Small intestine (tissue), 7 donors: ENCODE results near the gene ETS2. TPM values are rescaled to one million over a fixed set of nuclear protein-coding genes. Genes with fewer than 3 reads are reported as not detected.

Experiments used
- DNase-seq, 2 donors: peaks; one replicate each; pipeline versions ENCODE4 v3.0.0 to v3.0.0-alpha.2; 2013
- FAIRE-seq: peaks from 2 replicates; lab custom pipeline; 2012; peaks lifted over from hg19 to GRCh38; lab: Jason Lieb, UNC
- H3K27ac ChIP-seq, 3 donors: one replicate each; pipeline ENCODE4 v1.5.1; 2013; ENCODE audit warnings: low read length in 2 of 3, mild to moderate bottlenecking in 2 of 3, control low read depth in 1 of 3, inconsistent platforms in 1 of 3, low read depth in 1 of 3, moderate library complexity in 1 of 3
- H3K27me3 ChIP-seq, 3 donors: one replicate each; pipeline ENCODE4 v1.6.1; 2013; ENCODE audit warnings: low read length in 3 of 3, inconsistent platforms in 1 of 3; ENCODE audit not compliant: control insufficient read depth in 3 of 3, insufficient read depth in 3 of 3
- H3K36me3 ChIP-seq, 3 donors: one replicate each; pipeline ENCODE4 v1.6.1; 2013; ENCODE audit warnings: low read length in 3 of 3, inconsistent platforms in 1 of 3, low read depth in 1 of 3, mild to moderate bottlenecking in 1 of 3, moderate library complexity in 1 of 3; ENCODE audit not compliant: control insufficient read depth in 3 of 3, insufficient read depth in 2 of 3
- H3K4me1 ChIP-seq, 3 donors: one replicate each; pipeline ENCODE4 v1.6.1; 2013; ENCODE audit warnings: low read length in 2 of 3, inconsistent platforms in 1 of 3, low read depth in 1 of 3, mild to moderate bottlenecking in 1 of 3, moderate library complexity in 1 of 3; ENCODE audit not compliant: control insufficient read depth in 3 of 3, insufficient read depth in 2 of 3
- H3K4me3 ChIP-seq, 3 donors: one replicate each; pipeline ENCODE4 v1.5.1; 2013; ENCODE audit warnings: low read length in 3 of 3, control low read depth in 1 of 3, inconsistent platforms in 1 of 3, low read depth in 1 of 3, mild to moderate bottlenecking in 1 of 3, moderate library complexity in 1 of 3
- H3K9me3 ChIP-seq, 2 donors: one replicate each; pipeline ENCODE4 v1.6.1; 2013; ENCODE audit warnings: low read depth in 1 of 2, low read length in 1 of 2; ENCODE audit not compliant: control insufficient read depth in 2 of 2, insufficient read depth in 1 of 2
- WGBS, 3 donors: extraction: QIAGEN DNeasy Blood & Tissue Kit; methylation state at CpG; one replicate each; pipeline ENCODE4 v1.1.7; 2013; 5-methylcytosine and 5-hydroxymethylcytosine counted together
- polyA plus RNA-seq, 4 donors: library from polyadenylated mRNA; stranded (reverse) in 3 of 4; unstranded in 1 of 4; fragments of 200-250 nt in 3 of 4; fragments of 120-200 nt in 1 of 4; gene quantifications; one replicate each; pipeline versions ENCODE4 v1.2.1 to v1.2.3, GENCODE V29; 2013
- donor health status: healthy with polysubstance abuse.
- donor health status: control.
- donor health status: control.
- donor health status: Bipolar disorder and iron deficiency.
- donor health status: healthy.

ETS2 gene
- polyA plus RNA-seq, 4 donors = 129 to 151 (median 135) TPM

- Histone ChIP-seq H3K9me3 (peaks cover 0 to 10% of the 10 kb centered on the region in 2 donors), H3K27me3 (no peaks in the 10 kb centered on the region), H3K36me3 (no peaks in the 10 kb centered on the region), H3K4me1 (peaks cover 0 to 34% (median 3%) of the 10 kb centered on the region in 3 donors), H3K4me3 (no peak overlapping the region), H3K27ac (no peak overlapping the region)
- FAIRE-seq (no peak), DNase-seq (no peak)
- 84 to 96% (median 85%) methylated on average over 6 of the region's 6 CpGs for WGBS, 3 donors
Observed at GRCh38 chr21:38765056-38765455, 40.7 kb upstream of the ETS2 start.

- H3K9me3 ChIP-seq = peaks cover 0 to 10% of the 10 kb centered on the region in 2 donors
- H3K4me3 ChIP-seq = peak overlapping the region; percentile 21 to 43 (median 35)
- H3K27ac ChIP-seq = peak overlapping the region; percentile 93 to 98 (median 97)
- DNase-seq = peak; percentile 92 to 93
- H3K27me3 ChIP-seq = no peaks in the 10 kb centered on the region
- H3K36me3 ChIP-seq = no peaks in the 10 kb centered on the region
- H3K4me1 ChIP-seq = peaks cover 0 to 39% (median 7%) of the 10 kb centered on the region in 3 donors
- WGBS, 3 donors = 3 to 30% (median 5%) methylated on average over 13 of the region's 13 CpGs
- FAIRE-seq = no peak
Observed at GRCh38 chr21:38766987-38767722, 38.6 kb upstream of the ETS2 start.

- FAIRE-seq = no peak
- no peak for DNase-seq
- Histone ChIP-seq H3K36me3 (no peaks in the 10 kb centered on the region), H3K4me1 (peaks cover 0 to 51% (median 12%) of the 10 kb centered on the region in 3 donors), H3K9me3 (peaks cover 0 to 10% of the 10 kb centered on the region in 2 donors), H3K4me3 (no peak overlapping the region), H3K27me3 (no peaks in the 10 kb centered on the region), H3K27ac (peak overlapping the region; percentile 62 to 97 (median 90))
- 43 to 72% (median 59%) methylated on average over 13 of the region's 13 CpGs for WGBS, 3 donors
Observed at GRCh38 chr21:38768471-38769063, 37.2 kb upstream of the ETS2 start.

- Histone ChIP-seq H3K27me3 (no peaks in the 10 kb centered on the region), H3K9me3 (peaks cover 0 to 10% of the 10 kb centered on the region in 2 donors), H3K27ac (peak overlapping the region in 2 of 3 donors; percentile 90 to 97), H3K4me3 (no peak overlapping the region), H3K36me3 (no peaks in the 10 kb centered on the region), H3K4me1 (peaks cover 0 to 51% (median 12%) of the 10 kb centered on the region in 3 donors)
- DNase-seq (no peak), FAIRE-seq (no peak)
- 70 to 81% (median 78%) methylated on average over 9 of the region's 9 CpGs for WGBS, 3 donors
Observed at GRCh38 chr21:38769191-38769780, 36.4 kb upstream of the ETS2 start.

GRCh38 chr21:38770660-38771059 is 35.1 kb upstream of the ETS2 start:
- H3K27ac ChIP-seq = peak overlapping the region; percentile 17 to 58 (median 43)

GRCh38 chr21:38771536-38771935 is 34.2 kb upstream of the ETS2 start:
- no peak overlapping the region for H3K4me3 ChIP-seq
- no peaks in the 10 kb centered on the region for H3K27me3 ChIP-seq
- peaks cover 0 to 43% (median 12%) of the 10 kb centered on the region in 3 donors for H3K4me1 ChIP-seq
- no peaks in the 10 kb centered on the region for H3K36me3 ChIP-seq
- H3K27ac ChIP-seq = peak overlapping the region in 1 of 3 donors; percentile 43
- DNase-seq = peak; percentile 81 to 92
- no peak for FAIRE-seq
- no peaks in the 10 kb centered on the region for H3K9me3 ChIP-seq

More at GRCh38 chr21:38770660-38771059, 35.1 kb upstream of the ETS2 start:
- 36 to 75% (median 50%) methylated on average over 4 of the region's 4 CpGs for WGBS, 3 donors
- peaks cover 0 to 9% of the 10 kb centered on the region in 2 donors for H3K9me3 ChIP-seq
- FAIRE-seq (no peak), DNase-seq (peak in 1 of 2 donors; percentile 67)
- no peaks in the 10 kb centered on the region for H3K27me3 ChIP-seq
- H3K36me3 ChIP-seq = no peaks in the 10 kb centered on the region
- peaks cover 0 to 49% (median 12%) of the 10 kb centered on the region in 3 donors for H3K4me1 ChIP-seq
- no peak overlapping the region for H3K4me3 ChIP-seq

GRCh38 chr21:38772646-38773045 is 33.1 kb upstream of the ETS2 start:
- Histone ChIP-seq H3K36me3 (no peaks in the 10 kb centered on the region), H3K4me1 (peaks cover 0 to 33% (median 12%) of the 10 kb centered on the region in 3 donors), H3K4me3 (no peak overlapping the region), H3K27ac (peak overlapping the region in 2 of 3 donors; percentile 35 to 84), H3K9me3 (no peaks in the 10 kb centered on the region), H3K27me3 (no peaks in the 10 kb centered on the region)
- no peak for DNase-seq
- no peak for FAIRE-seq
